Stimulated activated CD4-positive, alpha-beta T cell treated with anti-CD3 and anti-CD28 coated beads, Interleukin-15, amount 100 ng/mL, for 48 hours (primary cell): Measurements from ENCODE around the gene STXBP6.

Source experiments
- DNase-seq, 2 donors: peaks; one replicate each; pipeline ENCODE4 v3.0.0-alpha.2; 2020; ENCODE audit warnings: low read depth in 2 of 2

Gene STXBP6

GRCh38 chr14:24831677-24832076, 218.3 kb downstream of the STXBP6 start:
- DNase-seq, result no peak

GRCh38 chr14:24829862-24830261, 220.1 kb downstream of the STXBP6 start:
- DNase-seq, result no peak

- no peak for DNase-seq
These were observed 221.5 kb downstream of the STXBP6 start for GRCh38 chr14:24828486-24828885.

GRCh38 chr14:24826390-24826789, 223.6 kb downstream of the STXBP6 start:
- no peak for DNase-seq

- DNase-seq, result no peak
These were observed 229.3 kb downstream of the STXBP6 start for GRCh38 chr14:24820616-24821015.

GRCh38 chr14:24818823-24819341, 231.1 kb downstream of the STXBP6 start:
- DNase-seq, result no peak

- DNase-seq, result no peak
These were observed 231.7 kb downstream of the STXBP6 start for GRCh38 chr14:24818058-24818822.

GRCh38 chr14:24817212-24818057, 232.5 kb downstream of the STXBP6 start:
- no peak for DNase-seq

GRCh38 chr14:24816929-24817211, 233.1 kb downstream of the STXBP6 start:
- DNase-seq, result no peak

- no peak for DNase-seq
These were observed 233.7 kb downstream of the STXBP6 start for GRCh38 chr14:24816011-24816928.

- DNase-seq, result no peak
These were observed 234.4 kb downstream of the STXBP6 start for GRCh38 chr14:24815543-24815942.

GRCh38 chr14:24814944-24815343, 235.0 kb downstream of the STXBP6 start:
- no peak for DNase-seq

GRCh38 chr14:24814346-24814745, 235.6 kb downstream of the STXBP6 start:
- no peak for DNase-seq

- no peak for DNase-seq
These were observed 236.1 kb downstream of the STXBP6 start for GRCh38 chr14:24813819-24814259.

- no peak for DNase-seq
These were observed 236.7 kb downstream of the STXBP6 start for GRCh38 chr14:24813089-24813815.

GRCh38 chr14:24809135-24809534, 240.8 kb downstream of the STXBP6 start:
- no peak for DNase-seq

- no peak for DNase-seq
These were observed 241.5 kb downstream of the STXBP6 start for GRCh38 chr14:24808412-24808811.

- DNase-seq, result peak; percentile 7 to 20
These were observed 243.8 kb downstream of the STXBP6 start for GRCh38 chr14:24806061-24806678.

- DNase-seq, result no peak
These were observed 245.3 kb downstream of the STXBP6 start for GRCh38 chr14:24804552-24805212.

GRCh38 chr14:24803933-24804494, 245.9 kb downstream of the STXBP6 start:
- DNase-seq, result no peak
